Ishikawa (cell line): ENCODE results near the gene UNC5C.

Source experiments
- CEBPB ChIP-seq: IDR thresholded peaks from 2 replicates; pipeline ENCODE4 v1.6.1; 2012
- CREB1 ChIP-seq: IDR thresholded peaks from 2 replicates; pipeline ENCODE4 v1.6.1; 2012; ENCODE audit warnings: low read depth
- EGR1 ChIP-seq: IDR thresholded peaks from 2 replicates; pipeline ENCODE4 v1.6.1; 2012
- EP300 ChIP-seq: IDR thresholded peaks from 2 replicates; pipeline ENCODE4 v1.6.1; 2012; ENCODE audit warnings: borderline replicate concordance
- FOXM1 ChIP-seq: IDR thresholded peaks from 2 replicates; pipeline ENCODE4 v1.6.1; 2012; ENCODE audit warnings: low read depth, borderline replicate concordance
- MAX ChIP-seq: IDR thresholded peaks from 2 replicates; pipeline ENCODE4 v1.6.1; 2012
- NFIC ChIP-seq: IDR thresholded peaks from 2 replicates; pipeline ENCODE4 v1.6.1; 2012
- RAD21 ChIP-seq: IDR thresholded peaks from 2 replicates; pipeline ENCODE4 v1.6.1; 2012; ENCODE audit warnings: low read depth
- REST ChIP-seq: IDR thresholded peaks from 2 replicates; pipeline ENCODE4 v1.6.1; 2012; ENCODE audit warnings: low read depth, mild to moderate bottlenecking
- TAF1 ChIP-seq: IDR thresholded peaks from 2 replicates; pipeline ENCODE4 v1.6.1; 2012; ENCODE audit warnings: low read depth, mild to moderate bottlenecking
- TCF12 ChIP-seq: IDR thresholded peaks from 2 replicates; pipeline ENCODE4 v1.6.1; 2012; ENCODE audit warnings: low read depth
- TEAD4 ChIP-seq: IDR thresholded peaks from 2 replicates; pipeline ENCODE4 v1.6.1; 2012
- USF1 ChIP-seq: IDR thresholded peaks from 2 replicates; pipeline ENCODE4 v1.6.1; 2012
- YY1 ChIP-seq: IDR thresholded peaks from 2 replicates; pipeline ENCODE4 v1.6.1; 2012; ENCODE audit warnings: low read depth
- ZBTB7A ChIP-seq: IDR thresholded peaks from 2 replicates; pipeline ENCODE4 v1.6.1; 2012; ENCODE audit warnings: low read depth

The UNC5C gene

GRCh38 chr4:95563638-95564337 lies 15.0 kb upstream of the UNC5C start:
- TF ChIP-seq NFIC (no peak), CREB1 (no peak), TAF1 (no peak), CEBPB (no peak), EGR1 (no peak)

- TF ChIP-seq REST (no peak), FOXM1 (no peak), ZBTB7A (no peak), EP300 (no peak), TCF12 (no peak), NFIC (no peak), CREB1 (no peak), TEAD4 (no peak), USF1 (no peak), CEBPB (no peak), RAD21 (no peak), YY1 (no peak), EGR1 (no peak), MAX (no peak), TAF1 (no peak)
Observed at GRCh38 chr4:95560774-95561173, 12.0 kb upstream of the UNC5C start.

- TF ChIP-seq ZBTB7A = no peak
- no peak for TF ChIP-seq FOXM1
- TF ChIP-seq CEBPB = peak; percentile 49; the same call in 1 of the 2 replicates
- no peak for TF ChIP-seq TAF1
Observed at GRCh38 chr4:95556207-95556859, 7.6 kb upstream of the UNC5C start.

GRCh38 chr4:95552942-95553550 lies 4.3 kb upstream of the UNC5C start:
- TF ChIP-seq EP300 (no peak), REST (no peak), MAX (no peak), FOXM1 (no peak), USF1 (no peak), TEAD4 (no peak), ZBTB7A (no peak), TAF1 (no peak), NFIC (no peak), YY1 (no peak), EGR1 (no peak), TCF12 (no peak), CREB1 (no peak), CEBPB (no peak), RAD21 (no peak)

- TF ChIP-seq USF1 (no peak), EGR1 (no peak), YY1 (no peak), RAD21 (no peak), ZBTB7A (no peak), MAX (no peak), EP300 (no peak)
Observed at GRCh38 chr4:95551653-95552052, 2.9 kb upstream of the UNC5C start.
